ENCODE measurements around the gene BACH2.

BACH2 gene

GRCh38 chr6:90019216-90019615 is 277.4 kb downstream of the BACH2 start:
- DNase-seq, result no peak

GRCh38 chr6:90015883-90016282 is 280.8 kb downstream of the BACH2 start:
- DNase-seq, result no peak

GRCh38 chr6:90008908-90009501 is 287.6 kb downstream of the BACH2 start:
- no peak for DNase-seq

GRCh38 chr6:90008189-90008907 is 288.3 kb downstream of the BACH2 start:
- no peak for DNase-seq

- no peak for DNase-seq
Measured at GRCh38 chr6:90005048-90005827, 291.4 kb downstream of the BACH2 start.

- DNase-seq, result no peak
Measured at GRCh38 chr6:90004511-90004910, 292.1 kb downstream of the BACH2 start.

GRCh38 chr6:90003941-90004340 is 292.7 kb downstream of the BACH2 start:
- DNase-seq, result no peak

- no peak for DNase-seq
Measured at GRCh38 chr6:90003069-90003795, 293.4 kb downstream of the BACH2 start.

- DNase-seq, result peak; percentile 50
Measured at GRCh38 chr6:90000864-90001731, 295.5 kb downstream of the BACH2 start.

GRCh38 chr6:89999945-90000825 is 296.5 kb downstream of the BACH2 start:
- no peak for DNase-seq

GRCh38 chr6:89999154-89999553 is 297.5 kb downstream of the BACH2 start:
- peak; percentile 95 for DNase-seq

- no peak for DNase-seq
Measured at GRCh38 chr6:89997456-89998445, 298.9 kb downstream of the BACH2 start.

GRCh38 chr6:89993411-89993810 is 303.2 kb downstream of the BACH2 start:
- DNase-seq, result no peak

- no peak for DNase-seq
Measured at GRCh38 chr6:89992818-89993217, 303.8 kb downstream of the BACH2 start.

GRCh38 chr6:89989742-89990141 is 306.9 kb downstream of the BACH2 start:
- DNase-seq, result no peak

GRCh38 chr6:89987830-89988229 is 308.8 kb downstream of the BACH2 start:
- no peak for DNase-seq

GRCh38 chr6:89987140-89987539 is 309.5 kb downstream of the BACH2 start:
- no peak for DNase-seq

- peak; percentile 68 for DNase-seq
Measured at GRCh38 chr6:89986650-89987074, 310.0 kb downstream of the BACH2 start.

- DNase-seq, result peak; percentile 22
Measured at GRCh38 chr6:89985751-89986493, 310.7 kb downstream of the BACH2 start.
